Testis (tissue), 2 donors: ENCODE results near the gene FUT3.

Experiments
- CTCF ChIP-seq, 3 experiments: fragments of 450-650 bp in 2 of 3; fragments of 200-600 bp in 1 of 3; sonication (generic) in 1 of 3; IDR thresholded peaks; one replicate each; pipeline ENCODE4 v1.5.1; 2016 to 2019; ENCODE audit warnings: antibody characterized with exemption in 3 of 3, mild to moderate bottlenecking in 2 of 3, moderate library complexity in 1 of 3
- POLR2A ChIP-seq: fragments of 450-650 bp; IDR thresholded peaks from one replicate; pipeline ENCODE4 v1.6.1; 2017; ENCODE audit warnings: antibody characterized with exemption, mild to moderate bottlenecking, moderate library complexity

- TF ChIP-seq CTCF (IDR thresholded peaks at IDR 0.05) (no peak), POLR2A (no peak)
Observed at GRCh38 chr19:5850189-5850588, 1.1 kb downstream of the FUT3 start.
